Neural progenitor cell (in vitro differentiated cells): Measurements from ENCODE around the gene MYLIP. TPM values are rescaled to one million over a fixed set of nuclear protein-coding genes. Genes with fewer than 3 reads are reported as not detected.

Source experiments
- DNase-seq: peaks from one replicate; pipeline ENCODE4 v3.0.0-alpha.2; 2016; ENCODE audit warnings: low spot score
- H2AFZ ChIP-seq: fragments of 200-600 bp; sonication (generic); replicated peaks from 2 replicates; pipeline ENCODE4 v1.6.1; 2016; ENCODE audit warnings: antibody characterized with exemption
- H3F3A ChIP-seq: fragments of 200-600 bp; sonication (generic); 2 replicates; pipeline ENCODE4 v1.6.1; 2016; ENCODE audit warnings: antibody characterized with exemption, low read depth
- H3K27ac ChIP-seq: fragments of 200-600 bp; sonication (generic); 2 replicates; pipeline ENCODE4 v1.5.1; 2016; ENCODE audit warnings: mild to moderate bottlenecking
- H3K27me3 ChIP-seq: fragments of 200-600 bp; sonication (generic); 2 replicates; pipeline ENCODE4 v1.6.1; 2016; ENCODE audit warnings: mild to moderate bottlenecking, moderate library complexity
- H3K36me3 ChIP-seq: fragments of 200-600 bp; sonication (generic); 2 replicates; pipeline ENCODE4 v1.5.1; 2016
- H3K4me1 ChIP-seq: fragments of 200-600 bp; sonication (generic); 2 replicates; pipeline ENCODE4 v1.6.1; 2016; ENCODE audit warnings: mixed run types
- H3K4me2 ChIP-seq: fragments of 200-600 bp; sonication (generic); 2 replicates; pipeline ENCODE4 v1.6.1; 2016
- H3K4me3 ChIP-seq: fragments of 200-600 bp; sonication (generic); 2 replicates; pipeline ENCODE4 v1.5.1; 2016
- H3K79me2 ChIP-seq: fragments of 200-600 bp; sonication (generic); 2 replicates; pipeline ENCODE4 v1.6.1; 2016; ENCODE audit warnings: low read depth
- H3K9ac ChIP-seq: fragments of 200-600 bp; sonication (generic); 2 replicates; pipeline ENCODE4 v1.6.1; 2016
- H3K9me3 ChIP-seq: fragments of 200-600 bp; sonication (generic); 2 replicates; pipeline ENCODE4 v1.5.1; 2016; ENCODE audit warnings: low read depth
- H4K20me1 ChIP-seq: fragments of 200-600 bp; sonication (generic); 2 replicates; pipeline ENCODE4 v1.6.1; 2016; ENCODE audit warnings: low read depth
- H3K27ac Mint-ChIP-seq: 3 replicates; pipeline ENCODE4 v1.8.0; 2021; ENCODE audit warnings: mixed read lengths
- H3K27me3 Mint-ChIP-seq: 2 replicates; pipeline ENCODE4 v1.8.0; 2022; ENCODE audit warnings: low read depth, mild to moderate bottlenecking, inconsistent platforms, moderate library complexity, mixed read lengths; ENCODE audit not compliant: insufficient read depth
- H3K36me3 Mint-ChIP-seq: 3 replicates; pipeline ENCODE4 v1.8.0; 2021; ENCODE audit warnings: mixed read lengths
- H3K4me1 Mint-ChIP-seq: 3 replicates; pipeline ENCODE4 v1.8.0; 2021; ENCODE audit warnings: mixed read lengths
- H3K4me3 Mint-ChIP-seq: 3 replicates; pipeline ENCODE4 v1.8.0; 2021; ENCODE audit warnings: mild to moderate bottlenecking, moderate library complexity, mixed read lengths
- H3K9me3 Mint-ChIP-seq: 3 replicates; pipeline ENCODE4 v1.8.0; 2020; ENCODE audit warnings: mixed read lengths
- CTCF ChIP-seq: fragments of 200-600 bp; sonication (generic); IDR thresholded peaks from 2 replicates; pipeline ENCODE4 v1.5.1; 2017; ENCODE audit warnings: antibody characterized with exemption, mild to moderate bottlenecking
- EZH2 ChIP-seq: fragments of 200-600 bp; sonication (generic); IDR thresholded peaks from 2 replicates; pipeline ENCODE4 v1.6.1; 2017; ENCODE audit warnings: antibody characterized with exemption, mild to moderate bottlenecking, moderate library complexity
- EZH2phosphoT487 ChIP-seq: fragments of 200-600 bp; sonication (generic); IDR thresholded peaks from 2 replicates; pipeline ENCODE4 v1.6.1; 2017; ENCODE audit warnings: antibody characterized with exemption
- total RNA-seq: library from RNA; depleted of rRNA; stranded (reverse); fragments of >200 nt; gene quantifications from 2 replicates; pipeline ENCODE4 v1.2.3, GENCODE V29; 2015; ENCODE audit warnings: low replicate concordance

The MYLIP gene
- total RNA-seq, 1 donor from 2014 or later = 8.2 TPM

- Mint-ChIP-seq H3K27me3 (peaks cover 2% of the 10 kb centered on the region), H3K4me3 (no peak overlapping the region), H3K4me1 (no peaks in the 10 kb centered on the region), H3K27ac (no peak overlapping the region), H3K9me3 (no peaks in the 10 kb centered on the region), H3K36me3 (no peaks in the 10 kb centered on the region)
- no peak overlapping the region for H2AFZ ChIP-seq
- H3K9me3 ChIP-seq = no peaks in the 10 kb centered on the region
- no peak overlapping the region for H3K27ac ChIP-seq
- no peak overlapping the region for H3K4me2 ChIP-seq
- H4K20me1 ChIP-seq = no peaks in the 10 kb centered on the region
- no peaks in the 10 kb centered on the region for H3F3A ChIP-seq
- H3K9ac ChIP-seq = no peak overlapping the region
- DNase-seq = no peak
- no peaks in the 10 kb centered on the region for H3K27me3 ChIP-seq
- H3K4me1 ChIP-seq = no peaks in the 10 kb centered on the region
- no peak for TF ChIP-seq EZH2
- no peak for TF ChIP-seq EZH2phosphoT487
- TF ChIP-seq CTCF = no peak
- no peaks in the 10 kb centered on the region for H3K36me3 ChIP-seq
- no peaks in the 10 kb centered on the region for H3K79me2 ChIP-seq
- no peak overlapping the region for H3K4me3 ChIP-seq
Measured at GRCh38 chr6:16088409-16088808, 40.5 kb upstream of the MYLIP start.

- Histone ChIP-seq H3F3A (no peaks in the 10 kb centered on the region), H3K27me3 (no peaks in the 10 kb centered on the region), H3K9me3 (no peaks in the 10 kb centered on the region), H3K4me2 (no peak overlapping the region), H3K27ac (no peak overlapping the region), H3K9ac (no peak overlapping the region), H3K4me1 (no peaks in the 10 kb centered on the region), H3K79me2 (no peaks in the 10 kb centered on the region), H3K4me3 (no peak overlapping the region), H4K20me1 (no peaks in the 10 kb centered on the region), H3K36me3 (no peaks in the 10 kb centered on the region), H2AFZ (no peak overlapping the region)
- no peaks in the 10 kb centered on the region for H3K4me1 Mint-ChIP-seq
- H3K27me3 Mint-ChIP-seq = peaks cover 2% of the 10 kb centered on the region
- H3K27ac Mint-ChIP-seq = no peak overlapping the region
- no peaks in the 10 kb centered on the region for H3K9me3 Mint-ChIP-seq
- no peaks in the 10 kb centered on the region for H3K36me3 Mint-ChIP-seq
- TF ChIP-seq CTCF (no peak), EZH2 (no peak), EZH2phosphoT487 (no peak)
- H3K4me3 Mint-ChIP-seq = no peak overlapping the region
- no peak for DNase-seq
Measured at GRCh38 chr6:16089232-16090062, 39.4 kb upstream of the MYLIP start.

- H3K27me3 ChIP-seq = no peaks in the 10 kb centered on the region
- no peaks in the 10 kb centered on the region for H3K36me3 Mint-ChIP-seq
- no peaks in the 10 kb centered on the region for H3K9me3 ChIP-seq
- no peak overlapping the region for H3K9ac ChIP-seq
- no peaks in the 10 kb centered on the region for H4K20me1 ChIP-seq
- peaks cover 2% of the 10 kb centered on the region for H3K27me3 Mint-ChIP-seq
- no peaks in the 10 kb centered on the region for H3K4me1 Mint-ChIP-seq
- no peak overlapping the region for H3K4me3 ChIP-seq
- H3F3A ChIP-seq = no peaks in the 10 kb centered on the region
- no peak overlapping the region for H3K4me3 Mint-ChIP-seq
- no peak overlapping the region for H3K4me2 ChIP-seq
- no peak for DNase-seq
- H3K27ac Mint-ChIP-seq = no peak overlapping the region
- H2AFZ ChIP-seq = no peak overlapping the region
- H3K79me2 ChIP-seq = no peaks in the 10 kb centered on the region
- no peaks in the 10 kb centered on the region for H3K9me3 Mint-ChIP-seq
- TF ChIP-seq EZH2phosphoT487 (no peak), EZH2 (no peak), CTCF (no peak)
- no peaks in the 10 kb centered on the region for H3K36me3 ChIP-seq
- H3K27ac ChIP-seq = no peak overlapping the region
- no peaks in the 10 kb centered on the region for H3K4me1 ChIP-seq
Measured at GRCh38 chr6:16090452-16090851, 38.4 kb upstream of the MYLIP start.
